ENCODE results near the gene UNC5CL.
"Not testable (repeated sequence)": the region's sequence is repeated elsewhere in the genome, so short reads cannot be mapped to it uniquely, and the experiment has no call there.

The UNC5CL gene

DNA sequence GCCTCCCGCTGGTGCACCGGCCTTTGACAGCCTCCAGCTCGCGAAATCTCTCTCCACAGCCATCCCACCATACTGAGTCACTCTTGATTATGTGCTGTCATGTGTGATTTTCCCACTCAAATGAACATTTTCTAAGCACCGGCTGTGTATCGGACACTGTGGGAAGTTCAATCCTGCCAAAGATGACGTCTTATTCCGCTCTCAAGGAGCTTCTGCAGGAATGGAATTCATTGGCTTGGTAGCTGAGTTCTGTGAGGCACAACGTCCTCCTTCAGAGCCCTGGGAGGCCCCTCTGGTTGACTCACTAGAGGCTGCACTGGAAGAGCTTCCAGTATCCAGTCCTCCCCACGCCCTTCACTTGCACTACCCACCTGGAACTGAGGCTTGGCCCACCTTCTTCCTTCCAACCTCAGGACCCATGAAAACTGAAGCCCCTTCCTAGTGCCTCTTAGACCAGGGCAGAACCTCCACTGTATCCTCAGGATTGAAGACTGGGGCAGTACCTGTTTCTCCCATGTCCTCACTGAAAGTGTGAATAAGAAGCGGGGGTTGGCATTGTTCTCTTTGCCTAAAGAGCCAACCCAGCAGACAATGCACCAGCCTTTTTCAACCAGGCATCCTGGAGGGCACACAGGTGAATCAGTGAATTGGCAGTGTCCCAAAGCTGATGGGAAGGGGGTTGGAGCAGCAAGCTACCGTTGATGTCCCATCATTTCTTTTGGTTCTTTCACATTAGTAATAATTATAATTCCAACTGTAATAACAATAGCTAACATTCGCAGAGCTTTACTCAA, 1.7 kb downstream of the UNC5CL start:
- no peak for DNase-seq

DNA sequence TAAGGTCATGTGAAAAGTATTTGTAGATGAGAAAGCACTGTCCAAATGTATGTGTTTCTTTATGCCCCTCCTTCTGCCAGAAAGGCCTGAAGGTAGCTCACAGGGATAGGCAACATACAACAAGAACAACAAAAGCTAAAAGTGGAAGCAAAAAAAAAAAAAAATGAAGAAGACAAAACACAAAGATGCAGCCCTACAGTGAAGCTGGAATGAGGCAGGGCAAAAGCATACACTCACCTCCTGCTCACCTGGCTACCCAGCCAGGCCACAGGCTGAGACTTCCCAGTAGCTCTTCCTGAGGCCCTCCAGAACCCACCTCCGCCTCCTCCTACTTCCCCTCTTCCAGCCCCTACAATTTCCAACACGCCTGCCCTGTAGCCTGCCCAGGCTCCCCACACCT, 2.4 kb downstream of the UNC5CL start:
- no peak for DNase-seq

DNA sequence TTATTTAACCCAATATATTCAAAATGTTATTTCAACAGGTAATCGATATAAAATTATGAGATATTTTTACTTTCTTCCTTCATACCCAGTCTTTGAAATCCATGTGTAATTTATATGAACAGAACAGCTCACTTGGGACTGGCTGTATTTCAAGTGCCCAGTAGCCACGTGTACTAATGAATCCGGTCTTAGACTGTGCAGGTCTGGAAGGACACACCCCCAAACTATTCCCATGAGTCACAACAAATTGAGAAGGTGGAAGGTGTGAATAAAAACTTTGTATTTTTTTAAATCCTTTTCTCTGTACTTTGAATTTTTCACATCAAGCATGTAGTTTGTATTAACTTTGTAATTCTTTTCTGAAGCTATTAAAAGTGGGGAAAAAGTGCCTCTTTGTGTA, 2.8 kb downstream of the UNC5CL start:
- no peak for DNase-seq

DNA sequence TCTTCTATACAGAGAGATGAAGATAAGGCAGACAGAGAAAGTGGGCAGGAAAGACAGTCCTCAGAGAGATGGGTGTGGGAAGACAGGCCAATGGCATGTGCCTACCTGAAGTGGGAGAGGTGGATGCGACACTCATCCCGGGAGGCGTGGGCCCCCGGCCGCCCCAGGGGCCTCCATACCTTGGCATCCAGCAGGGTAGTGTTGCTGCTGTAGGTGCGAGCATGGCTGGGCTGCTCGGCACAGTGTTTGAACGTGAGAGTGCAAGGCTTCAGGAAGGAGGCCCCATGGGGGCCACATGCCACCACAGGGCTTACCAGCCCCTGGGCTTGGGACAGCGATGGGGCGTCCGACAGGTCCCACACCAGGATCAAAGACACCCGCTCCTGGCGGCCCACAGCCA, 5.2 kb downstream of the UNC5CL start:
- no peak for DNase-seq

DNA sequence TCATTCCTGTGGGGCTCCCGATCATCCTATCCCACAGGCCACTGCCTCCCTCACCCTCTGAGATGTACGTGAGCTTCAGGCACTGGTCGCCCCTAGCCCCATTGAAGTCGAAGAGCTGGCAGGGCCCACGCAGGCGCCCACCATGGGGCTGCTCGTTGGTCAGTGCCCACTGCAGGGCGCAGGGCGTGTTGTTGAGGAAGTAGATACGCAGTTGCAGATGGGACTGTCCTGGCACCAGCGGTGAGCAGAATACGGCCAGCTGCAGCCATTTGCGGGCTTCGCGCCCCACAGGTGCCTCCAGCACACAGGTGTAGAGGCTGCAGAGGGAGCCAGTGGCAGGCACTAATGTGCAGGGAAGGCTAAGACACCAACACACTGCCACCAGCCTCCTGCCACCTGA, 6.2 kb downstream of the UNC5CL start:
- no peak for DNase-seq

DNA sequence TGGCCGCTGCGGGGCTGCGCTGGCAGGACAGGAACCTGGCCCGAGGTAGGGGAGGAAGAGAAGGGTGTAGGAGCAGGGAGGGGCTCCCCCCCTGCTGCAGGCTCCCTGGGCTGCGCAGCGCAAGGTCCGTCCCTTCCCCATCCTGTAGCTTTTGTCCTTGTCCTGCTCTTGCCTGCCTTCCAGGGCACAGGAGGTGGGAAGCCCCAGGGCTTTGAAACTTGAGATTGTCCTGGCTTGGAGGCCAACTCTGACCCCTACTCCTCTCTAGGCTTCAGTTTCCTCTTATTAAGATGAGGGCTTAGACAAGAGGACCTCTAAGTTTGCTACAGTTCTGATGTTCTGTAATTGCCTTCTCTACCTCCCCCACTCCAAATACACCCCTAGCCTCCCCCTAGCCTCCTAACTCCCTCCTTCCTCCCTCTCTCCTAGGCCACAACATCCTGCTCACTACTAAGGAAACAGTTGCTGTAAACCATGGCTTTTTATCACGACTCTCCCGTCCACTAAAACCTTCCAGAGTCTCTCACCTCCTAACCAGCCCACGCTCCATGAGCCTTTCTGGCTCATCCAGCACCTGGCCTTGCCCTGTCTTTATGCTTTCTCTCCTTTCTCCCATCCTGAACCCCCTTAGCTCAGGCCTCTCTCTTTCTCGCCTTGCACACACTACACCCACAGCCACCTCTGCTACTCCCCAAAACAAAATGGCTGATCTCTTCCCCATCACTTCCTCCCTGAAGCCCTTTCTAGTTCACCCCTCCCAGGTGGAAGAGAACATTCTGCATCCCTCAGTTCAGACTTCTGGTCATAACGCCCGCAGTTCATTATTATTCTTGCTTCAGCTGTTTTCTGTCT, 10.2 kb downstream of the UNC5CL start:
- no peak for DNase-seq

DNA sequence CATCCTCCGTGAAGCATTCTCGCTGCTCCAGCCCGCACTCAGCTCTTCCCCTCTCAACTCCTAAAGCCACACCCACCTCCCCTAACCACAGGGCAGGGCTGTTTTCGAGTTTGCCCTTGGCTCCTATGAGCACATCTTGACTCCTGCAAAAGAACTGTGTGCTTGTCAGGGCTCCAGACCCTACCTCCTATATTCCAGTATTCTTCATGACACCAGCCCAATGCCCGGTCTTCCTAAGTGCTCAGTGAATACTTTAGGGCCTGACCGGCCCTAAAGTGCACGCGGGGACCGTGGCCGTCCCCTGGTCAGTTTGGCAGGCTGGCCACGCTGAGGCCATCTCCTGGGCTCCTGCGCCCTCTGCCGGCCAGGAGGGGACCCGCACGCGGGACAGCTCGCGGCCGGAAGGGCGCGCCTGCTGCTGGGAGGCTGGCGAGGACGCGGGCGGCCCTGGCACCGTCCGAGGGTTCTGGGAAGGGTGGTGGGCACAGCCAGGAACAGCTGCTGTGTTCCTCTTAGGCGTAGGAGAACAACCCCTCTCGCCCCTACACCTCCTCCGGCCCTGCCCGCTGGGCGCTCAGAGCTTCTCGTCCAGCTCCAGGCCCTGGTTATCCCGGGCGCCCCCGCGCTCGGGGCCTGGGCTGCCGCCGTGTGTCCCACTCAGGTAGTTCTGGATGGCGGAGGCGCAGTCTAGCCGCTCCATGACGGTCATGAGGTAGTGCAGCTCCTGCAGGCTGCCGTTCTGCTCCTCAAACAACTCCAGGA, 11.0 kb downstream of the UNC5CL start:
- peak; percentile 57 for DNase-seq

DNA sequence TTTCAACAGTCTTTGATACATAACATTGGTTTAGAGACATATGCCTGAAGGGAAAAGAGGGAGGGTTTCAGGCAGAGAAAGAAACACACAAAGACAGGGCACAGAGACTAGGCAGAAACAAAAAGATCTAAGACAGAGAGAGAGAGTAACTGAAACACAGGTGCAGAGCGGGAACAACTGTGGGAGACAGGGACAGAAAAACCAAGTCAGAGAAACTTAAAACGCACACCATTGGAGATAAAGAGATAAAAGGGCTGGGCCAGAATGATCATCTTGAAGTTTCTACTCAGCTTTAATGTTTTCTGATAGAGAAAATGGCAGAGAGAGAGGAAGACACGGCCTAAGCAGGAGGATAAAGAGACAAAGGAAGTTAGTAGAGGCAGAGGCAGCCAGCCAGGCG, 11.8 kb downstream of the UNC5CL start:
- DNase-seq: no peak

DNA sequence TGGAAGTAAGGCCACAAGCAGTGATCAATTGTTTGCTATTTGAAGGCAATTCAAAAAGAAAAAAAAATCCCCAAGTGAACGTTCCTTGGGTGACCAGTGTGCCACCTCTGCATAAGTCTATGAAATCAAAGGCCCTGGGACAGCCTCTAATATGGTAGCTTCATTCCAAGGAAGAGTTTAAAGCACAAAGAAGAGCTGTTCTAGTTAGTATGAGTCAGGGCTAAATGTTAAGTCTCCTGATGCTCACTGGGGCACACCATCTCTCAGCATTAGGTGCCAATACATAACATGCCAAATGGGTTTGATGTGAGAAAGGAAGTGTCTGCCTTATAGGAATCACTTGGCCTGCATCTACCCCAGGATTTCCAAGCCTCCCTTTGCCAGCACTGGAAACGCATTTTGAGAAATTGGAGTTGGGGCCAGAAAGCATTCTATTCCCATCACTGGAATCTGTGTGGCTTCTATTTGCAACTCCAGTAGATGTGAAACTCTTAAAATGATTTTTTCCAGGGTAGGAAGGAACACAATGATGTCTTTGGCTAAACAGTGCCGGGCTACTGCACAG, 13.0 kb downstream of the UNC5CL start:
- no peak for DNase-seq

DNA sequence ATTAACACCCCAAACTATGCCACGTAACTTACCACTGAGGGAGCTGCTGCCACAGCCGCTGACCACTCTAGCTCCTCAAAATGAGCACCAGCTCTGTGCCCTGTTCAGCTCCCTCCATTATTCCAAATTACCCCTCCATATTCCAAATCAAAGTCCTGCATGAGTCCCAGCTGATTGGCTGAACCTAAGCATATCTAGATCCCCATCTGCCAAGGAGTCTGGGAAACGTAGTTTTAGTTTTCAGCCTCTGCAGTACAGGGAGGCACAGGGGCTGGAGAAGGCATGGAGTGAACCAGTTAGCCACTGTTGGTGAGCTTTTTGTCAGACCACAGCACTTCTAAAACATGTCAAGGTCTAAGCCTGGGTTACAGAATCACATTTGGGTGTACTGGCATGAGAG, 15.9 kb downstream of the UNC5CL start:
- DNase-seq: no peak

DNA sequence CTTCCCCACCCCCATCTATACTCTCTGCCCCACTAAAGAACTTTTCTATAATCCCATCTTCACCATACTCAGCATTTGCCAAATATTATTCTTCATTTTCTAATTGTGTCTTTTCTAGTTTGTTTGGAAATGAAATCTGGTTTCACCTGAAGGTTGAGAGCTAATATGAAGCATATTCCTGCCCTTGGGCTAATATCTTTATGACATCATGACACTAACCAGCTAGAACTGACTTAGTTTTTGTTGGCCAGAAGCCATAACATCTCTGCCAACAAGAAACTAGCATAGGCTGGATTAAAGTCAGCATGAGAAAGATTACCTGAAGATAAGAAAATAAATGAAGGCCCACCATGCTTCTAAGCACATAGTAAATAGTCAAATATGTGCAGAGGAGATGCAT, 16.7 kb downstream of the UNC5CL start:
- DNase-seq: no peak

DNA sequence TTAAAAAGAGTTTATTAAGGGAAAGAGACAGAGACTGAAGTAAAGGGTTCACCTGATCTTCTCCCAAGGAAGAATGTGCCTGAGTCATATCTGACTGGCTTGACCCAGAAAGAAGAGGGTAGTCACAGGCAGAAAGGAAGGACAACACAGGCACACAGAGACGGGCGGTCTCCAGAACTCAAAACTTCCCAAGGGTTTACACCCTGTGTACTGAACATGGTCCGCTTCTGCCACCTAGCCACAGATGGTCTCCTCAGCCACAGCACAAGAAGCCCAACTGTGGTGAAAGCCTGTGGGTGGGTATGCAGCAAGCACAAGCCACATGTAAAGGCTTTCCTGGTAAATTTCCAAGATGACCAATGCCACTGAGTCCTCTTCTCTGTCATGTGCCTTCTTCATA, 17.2 kb downstream of the UNC5CL start:
- no peak for DNase-seq

DNA sequence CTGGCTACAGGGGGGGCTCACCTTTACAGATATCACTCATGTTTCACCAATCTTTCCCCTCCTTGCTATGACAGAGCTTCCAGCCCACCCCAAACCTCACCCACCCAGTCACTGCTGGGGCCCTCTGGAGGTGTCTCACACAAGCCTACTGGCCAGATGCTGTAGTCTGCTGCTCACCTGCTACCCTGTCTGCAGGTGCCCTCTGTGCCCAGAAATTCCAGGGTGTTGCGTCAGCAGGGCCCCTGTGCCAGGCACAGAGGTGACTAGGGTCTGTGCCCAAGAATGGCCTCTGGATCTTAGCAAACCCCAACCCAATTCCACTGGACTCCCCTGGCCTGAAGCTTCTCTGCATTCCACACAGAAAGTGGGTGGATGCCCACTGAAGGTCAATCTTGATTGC, 21.4 kb downstream of the UNC5CL start:
- no peak for DNase-seq

DNA sequence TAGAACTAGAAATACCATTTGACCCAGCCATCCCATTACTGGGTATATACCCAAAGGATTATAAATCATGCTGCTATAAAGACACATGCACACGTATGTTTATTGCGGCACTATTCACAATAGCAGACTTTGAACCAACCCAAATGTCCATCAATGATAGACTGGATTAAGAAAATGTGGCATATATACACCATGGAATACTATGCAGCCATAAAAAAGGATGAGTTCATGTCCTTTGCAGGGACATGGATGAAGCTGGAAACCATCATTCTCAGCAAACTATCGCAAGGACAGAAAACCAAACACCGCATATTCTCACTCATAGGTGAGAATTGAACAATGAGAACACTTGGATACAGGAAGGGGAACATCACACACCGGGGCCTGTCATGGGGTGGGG, 23.2 kb downstream of the UNC5CL start:
- not testable (repeated sequence) for DNase-seq

DNA sequence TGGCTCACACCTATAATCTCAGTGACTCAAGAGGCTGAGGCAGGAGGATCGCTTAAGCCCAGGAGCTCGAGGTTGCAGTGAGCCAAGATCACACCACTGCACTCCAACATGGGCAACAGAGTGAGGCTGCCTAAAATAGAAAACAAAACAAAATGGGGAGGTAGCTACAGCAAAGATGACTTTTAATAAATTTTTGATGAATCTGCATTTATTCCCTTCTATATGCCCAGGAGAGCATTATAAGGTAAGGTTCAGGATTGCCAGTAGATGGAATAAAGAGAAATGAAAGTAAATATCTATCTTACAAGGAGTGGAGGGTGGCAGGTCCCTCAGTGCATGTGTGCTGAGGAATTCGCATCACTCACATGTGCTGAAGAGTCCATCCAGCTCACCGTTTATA, 24.2 kb downstream of the UNC5CL start:
- DNase-seq: no peak

DNA sequence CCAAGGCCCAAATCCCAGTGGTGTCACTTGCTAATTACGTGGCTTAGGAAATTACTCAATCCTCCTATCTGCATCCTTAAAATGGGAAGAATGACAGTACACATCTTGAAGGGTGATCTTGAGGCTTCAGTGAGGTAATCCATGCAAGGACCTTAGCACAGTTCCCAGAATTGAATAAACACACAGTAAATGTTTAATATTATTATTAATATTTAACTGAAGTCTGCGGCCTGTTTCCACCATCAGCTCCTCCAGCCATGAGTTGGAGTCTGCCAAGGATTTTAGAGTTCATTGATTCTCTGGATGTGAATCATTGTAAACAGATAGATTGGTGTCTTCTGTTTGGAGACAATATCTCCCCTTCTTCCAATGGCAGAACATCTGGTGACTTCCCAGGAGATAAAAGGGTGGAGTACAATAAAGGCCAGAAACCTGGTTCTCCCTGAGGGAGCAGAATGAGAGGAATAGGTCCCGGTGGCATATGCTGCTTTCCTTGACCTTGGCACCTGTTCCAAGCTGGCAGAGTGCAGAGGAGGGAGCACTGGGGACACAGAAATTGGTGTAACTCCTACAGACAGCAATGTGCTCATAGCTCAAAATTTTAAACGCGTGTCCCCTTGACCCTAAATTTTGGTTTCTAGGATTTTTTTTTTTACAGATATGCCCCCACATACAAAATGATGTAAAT, 25.4 kb downstream of the UNC5CL start:
- no peak for DNase-seq

DNA sequence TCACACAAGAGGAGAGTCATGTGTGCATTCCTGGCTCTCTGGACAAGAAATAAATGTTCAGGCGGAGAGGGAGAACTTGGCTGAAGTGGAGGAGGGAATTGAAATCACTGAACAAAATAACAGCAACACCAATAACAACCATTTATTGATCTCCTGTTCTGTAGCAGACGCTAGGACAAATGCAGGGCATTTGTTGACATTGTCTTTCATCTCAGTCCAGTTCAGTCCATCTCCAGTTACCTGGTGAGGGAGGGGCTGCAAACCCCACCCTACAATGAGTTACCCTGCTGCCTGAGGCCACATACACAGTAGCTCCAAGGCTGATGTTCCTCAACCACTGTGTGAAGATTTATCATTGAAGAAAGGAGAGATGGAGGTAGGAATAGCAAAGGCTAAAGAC, 27.3 kb downstream of the UNC5CL start:
- DNase-seq: no peak

DNA sequence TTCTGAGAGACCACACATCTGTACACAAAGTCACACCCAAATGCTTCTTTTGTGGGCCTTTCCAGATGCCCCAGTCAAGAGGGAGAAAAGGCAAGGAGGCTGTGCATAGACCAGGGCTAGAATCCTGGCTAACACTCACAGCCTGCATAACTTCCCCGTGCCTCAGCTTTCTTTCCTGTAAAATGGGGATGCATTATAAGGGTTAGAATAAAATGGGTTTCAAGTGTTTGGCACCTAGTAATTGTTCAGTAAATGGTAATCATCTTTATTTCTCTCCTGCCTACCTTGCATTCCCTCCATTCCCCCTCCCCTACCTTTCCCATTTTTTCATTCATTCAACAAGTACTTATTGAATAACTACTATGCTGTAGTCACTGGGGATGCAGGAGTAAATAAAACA, 29.4 kb downstream of the UNC5CL start:
- DNase-seq: no peak

DNA sequence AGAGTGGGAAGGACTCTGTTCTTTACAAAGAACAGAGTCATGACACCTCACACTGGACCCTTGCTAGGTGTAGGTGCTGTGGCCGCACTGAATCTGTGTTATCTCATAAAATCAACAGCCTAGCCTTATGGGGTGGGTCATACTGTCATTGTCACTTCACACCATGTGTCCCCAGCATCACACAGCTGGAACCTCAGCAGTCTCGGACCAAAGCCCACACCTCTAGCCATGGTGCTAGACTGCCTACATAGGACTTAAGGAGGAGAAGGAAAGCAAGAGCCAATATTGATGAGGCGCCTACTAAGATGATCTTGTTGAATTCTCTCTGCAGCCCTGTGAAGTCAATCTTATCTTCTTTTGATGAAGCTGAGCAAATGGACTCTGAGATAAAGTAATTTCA, 31.0 kb downstream of the UNC5CL start:
- DNase-seq: no peak

DNA sequence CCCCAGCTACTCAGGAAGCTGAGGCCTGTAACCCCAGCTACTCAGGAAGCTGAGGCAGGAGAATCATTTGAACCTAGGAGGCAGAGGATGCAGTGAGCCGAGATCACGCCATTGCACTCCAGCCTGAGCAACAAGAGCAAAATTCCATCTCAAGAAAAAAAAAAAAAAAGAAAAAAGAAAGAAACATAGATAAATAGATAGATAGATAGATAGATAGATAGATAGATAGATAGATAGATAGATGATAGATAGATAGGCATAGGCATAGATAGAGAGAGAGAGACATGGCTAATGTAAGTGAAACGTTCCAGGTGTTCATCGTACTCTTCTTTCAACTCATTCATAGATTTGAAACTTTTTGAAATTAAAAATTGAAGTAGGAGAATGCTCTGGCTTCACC, 32.0 kb downstream of the UNC5CL start:
- DNase-seq: not testable (repeated sequence)

DNA sequence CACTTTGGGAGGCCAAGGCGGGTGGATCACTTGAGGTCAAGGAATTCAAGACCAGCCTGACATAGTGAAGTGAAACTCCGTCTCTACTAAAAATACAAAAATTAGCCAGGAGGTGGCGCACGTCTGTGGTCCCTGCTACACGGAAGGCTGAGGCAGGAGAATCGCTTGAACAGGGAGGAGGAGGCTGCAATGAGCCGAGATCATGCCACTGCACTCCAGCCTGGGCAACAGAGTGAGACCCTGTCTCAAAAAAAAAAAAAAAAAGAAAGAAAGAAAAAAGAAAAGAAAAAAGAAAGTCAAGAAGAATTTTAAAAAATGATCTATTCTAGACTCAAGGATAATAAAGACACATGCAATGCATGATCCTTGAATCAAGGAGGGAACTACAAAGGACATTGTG, 32.8 kb downstream of the UNC5CL start:
- peak; percentile 45 for DNase-seq

DNA sequence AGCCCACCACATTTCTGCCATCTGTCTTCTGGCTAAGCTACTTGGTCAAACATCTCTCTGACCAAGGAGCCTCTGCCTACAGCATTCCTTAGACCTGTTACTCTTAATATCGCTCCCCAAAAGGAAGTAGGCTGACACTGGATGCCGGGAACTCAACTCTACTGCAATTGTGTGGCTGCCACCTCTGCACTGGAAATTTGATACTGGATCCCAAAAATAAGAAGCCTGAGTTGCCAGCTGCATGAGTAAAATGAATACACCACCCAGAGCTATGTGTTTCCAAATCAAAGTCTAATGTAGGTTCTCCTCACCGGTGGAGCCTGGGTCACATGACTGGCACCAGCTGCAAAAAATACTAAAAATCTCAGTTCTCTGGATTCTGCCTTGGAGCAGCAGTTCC, 36.9 kb downstream of the UNC5CL start:
- no peak for DNase-seq

DNA sequence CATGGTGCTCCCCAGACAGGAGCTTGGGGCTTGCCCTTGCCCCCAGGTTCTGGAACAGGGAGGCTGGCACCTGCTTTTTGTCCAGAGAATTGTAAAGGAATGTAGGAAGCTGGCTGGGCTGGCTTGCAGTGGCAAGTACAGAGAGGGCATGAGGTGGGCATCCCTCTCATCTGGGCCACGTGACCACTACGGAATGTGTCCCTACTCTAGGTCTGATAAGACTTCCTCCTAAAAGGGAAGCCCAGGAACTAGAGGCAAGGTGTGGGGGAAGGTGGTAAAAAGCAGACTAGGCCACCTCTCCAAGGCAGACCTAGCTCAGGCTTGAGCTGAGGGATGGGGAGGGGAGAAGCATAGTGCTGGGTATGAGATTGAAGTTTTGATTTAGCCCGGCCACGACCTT, 38.8 kb downstream of the UNC5CL start:
- no peak for DNase-seq
